HepG2 (cell line): ENCODE data around the gene CASP7. TPM values are rescaled to one million over a fixed set of nuclear protein-coding genes. Genes with fewer than 3 reads are reported as not detected.

Experiments
- ATAC-seq: fragments of 200-7000 bp; cut with Tn5 transposase; 3 replicates; pipeline ENCODE4 v1.9.1; 2020; ENCODE audit warnings: mild to moderate bottlenecking, moderate library complexity
- BruUV-seq: library from RNA; stranded (reverse); fragments of 400-500 nt; replicated peaks from 2 replicates; lab custom pipeline; 2021; lab: Mats Ljungman, UMichigan
- CTCF ChIA-PET: fragments of 300-600 bp; formaldehyde crosslinking; extraction: SDS; loops from one replicate; lab custom pipeline; 2021; ENCODE audit warnings: low total read pairs, inconsistent platforms, low intra/inter-chr PET ratio; lab: Yijun Ruan, JAX
- POLR2A ChIA-PET: fragments of 350-600 bp; sonication (Branson Sonifier 250); formaldehyde crosslinking; loops from one replicate; lab custom pipeline; 2020; ENCODE audit warnings: antibody characterized with exemption, inconsistent platforms; lab: Yijun Ruan, JAX
- DNase-seq: peaks from one replicate; pipeline ENCODE4 v3.0.0-alpha.2; 2015; ENCODE audit warnings: low spot score
- FAIRE-seq: peaks from 3 replicates; lab custom pipeline; 2011; peaks lifted over from hg19 to GRCh38; lab: Jason Lieb, UNC
- H2AFZ ChIP-seq: one replicate; pipeline ENCODE4 v1.6.1; 2011; ENCODE audit warnings: low read length, inconsistent platforms
- H3K27ac ChIP-seq: fragments of 300-600 bp; 3 replicates; pipeline ENCODE4 v1.8.0; 2011; ENCODE audit warnings: mixed run types, mild to moderate bottlenecking, mixed read lengths, low read length, inconsistent platforms; ENCODE audit not compliant: insufficient read depth; ENCODE audit errors: extremely low read length
- H3K27me3 ChIP-seq, 2 experiments: fragments of 200-600 bp in 1 of 2; 2 replicates in 1 of 2; 3 replicates in 1 of 2; pipeline versions ENCODE4 v1.6.0 to v1.8.0; 2011; ENCODE audit warnings: low read length in 2 of 2, mild to moderate bottlenecking in 2 of 2, moderate library complexity in 2 of 2, inconsistent platforms in 1 of 2; ENCODE audit not compliant: insufficient read depth in 2 of 2, control insufficient read depth in 1 of 2
- H3K36me3 ChIP-seq, 2 experiments: fragments of 200-600 bp in 1 of 2; replicated peaks in 1 of 2; 2 replicates in 1 of 2; 3 replicates in 1 of 2; pipeline versions ENCODE4 v1.5.1 to v1.8.0; 2011; ENCODE audit warnings: low read length in 2 of 2, inconsistent platforms in 1 of 2; ENCODE audit not compliant: insufficient read depth in 2 of 2, control insufficient read depth in 1 of 2
- H3K4me1 ChIP-seq: 2 replicates; pipeline ENCODE4 v1.5.1; 2012; ENCODE audit warnings: low read length, inconsistent platforms; ENCODE audit not compliant: insufficient read depth
- H3K4me2 ChIP-seq: 2 replicates; pipeline ENCODE4 v1.6.0; 2011; ENCODE audit warnings: low read depth, low read length, inconsistent platforms
- H3K4me3 ChIP-seq, 3 experiments: fragments of 200-600 bp in 1 of 3; sonication (generic), shearing (Covaris generic) in 1 of 3; replicated peaks in 1 of 3; 2 replicates each; pipeline ENCODE4 v1.5.1; 2011 to 2016; ENCODE audit warnings: low read length in 3 of 3, inconsistent platforms in 2 of 3, low read depth in 2 of 3, mild to moderate bottlenecking in 2 of 3, control low read depth in 1 of 3, mixed read lengths in 1 of 3; ENCODE audit not compliant: insufficient read depth in 1 of 3
- H3K79me2 ChIP-seq: one replicate; pipeline ENCODE4 v1.6.1; 2011; ENCODE audit warnings: low read length, inconsistent platforms; ENCODE audit not compliant: insufficient read depth
- H3K9ac ChIP-seq: 2 replicates; pipeline ENCODE4 v1.6.0; 2011; ENCODE audit warnings: mild to moderate bottlenecking, low read depth, low read length, inconsistent platforms; ENCODE audit not compliant: insufficient read depth
- H3K9me3 ChIP-seq: 2 replicates; pipeline ENCODE4 v1.5.1; 2012; ENCODE audit warnings: mild to moderate bottlenecking, low read length
- H4K20me1 ChIP-seq: 2 replicates; pipeline ENCODE4 v1.6.0; 2011; ENCODE audit warnings: inconsistent platforms, mild to moderate bottlenecking, low read length, moderate library complexity; ENCODE audit not compliant: insufficient read depth
- ARNTL ChIP-seq: sonication (generic); formaldehyde crosslinking; IDR thresholded peaks from 2 replicates; pipeline ENCODE4 v1.4.0; 2020; ENCODE audit warnings: mild to moderate bottlenecking, missing genetic modification reagents
- BRD4 ChIP-seq: sonication (generic); formaldehyde crosslinking; IDR thresholded peaks from 2 replicates; pipeline ENCODE4 v1.4.0; 2020; ENCODE audit warnings: missing genetic modification reagents
- GPN1 ChIP-seq: sonication (generic); formaldehyde crosslinking; IDR thresholded peaks from 2 replicates; pipeline ENCODE4 v1.5.1; 2020; ENCODE audit warnings: missing genetic modification reagents, borderline replicate concordance
- MIXL1 ChIP-seq: IDR thresholded peaks from 2 replicates; pipeline ENCODE4 v1.6.1; 2016
- NCOR1 ChIP-seq: fragments of 200-600 bp; sonication (generic); IDR thresholded peaks from 2 replicates; pipeline ENCODE4 v1.7.0; 2017; ENCODE audit warnings: antibody characterized with exemption, low read length, borderline replicate concordance
- ZNF660 ChIP-seq: sonication (generic); formaldehyde crosslinking; IDR thresholded peaks from 2 replicates; pipeline ENCODE4 v1.5.1; 2020; ENCODE audit warnings: mild to moderate bottlenecking, low read depth, missing genetic modification reagents, borderline replicate concordance
- ZNF747 ChIP-seq: sonication (generic); formaldehyde crosslinking; IDR thresholded peaks from 2 replicates; pipeline ENCODE4 v1.8.1; 2023; ENCODE audit warnings: missing genetic modification reagents, mild to moderate bottlenecking, borderline replicate concordance
- ZNF816 ChIP-seq: sonication (generic); formaldehyde crosslinking; IDR thresholded peaks from 2 replicates; pipeline ENCODE4 v1.8.0; 2022; ENCODE audit warnings: missing genetic modification reagents, mild to moderate bottlenecking, borderline replicate concordance
- WGBS: methylation state at CpG from one replicate; pipeline ENCODE4 v1.1.6; 2017; ENCODE audit warnings: low lambda C conversion rate; 5-methylcytosine and 5-hydroxymethylcytosine counted together
- in situ Hi-C: cut with HindIII; loops from 2 replicates; pipeline ENCODE4 v1.10.0; 2017; ENCODE audit warnings: low pct_unique_long_range_greater_than_20kb; ENCODE audit not compliant: extremely low pct_ligation_motif_present
- intact Hi-C: fragments of 100-400 bp; cut with micrococcal nuclease; formaldehyde crosslinking; loops from one replicate; pipeline ENCODE4 v1.10.0; 2022; ENCODE audit not compliant: unreplicated experiment
- polyA plus RNA-seq, 8 experiments: library from polyadenylated mRNA; depleted of rRNA in 3 of 8; stranded (reverse) in 7 of 8; unstranded in 1 of 8; fragments of >200 nt; fragmentation: Illumina TruSeq in 4 of 8; extraction: Trizol in 4 of 8; gene quantifications; 2 replicates each; pipeline versions ENCODE4 v1.2.1 to v1.2.3, GENCODE V29; 2011 to 2016; ENCODE audit warnings: low read depth in 4 of 8, missing spikeins in 1 of 8, mixed read lengths in 1 of 8; ENCODE audit not compliant: insufficient read depth in 1 of 8
- total RNA-seq, 5 experiments: library from RNA; depleted of rRNA; stranded (reverse); fragments of >200 nt; fragmentation: Illumina TruSeq; extraction: Trizol; gene quantifications; 2 replicates each; pipeline ENCODE4 v1.2.3, GENCODE V29; 2016; ENCODE audit warnings: low read depth in 1 of 5
- TF ChIP-seq, protein P1 (sequence below): sonication (generic); formaldehyde crosslinking; IDR thresholded peaks from 2 replicates; pipeline ENCODE4 v1.5.0; 2020; ENCODE audit warnings: missing genetic modification reagents
- TF ChIP-seq, protein P2 (sequence below): IDR thresholded peaks from 2 replicates; pipeline ENCODE4 v1.6.1; 2016; ENCODE audit warnings: mild to moderate bottlenecking
- TF ChIP-seq, protein P3 (sequence below): sonication (generic); formaldehyde crosslinking; IDR thresholded peaks from 2 replicates; pipeline ENCODE4 v1.9.0; 2022; ENCODE audit warnings: low read depth, missing genetic modification reagents

The CASP7 gene
- total and polyA plus RNA-seq, 2 of the 13 experiments (the other 11 are each of a cell fraction or from before 2014, with no cell fraction given), result 11.9 to 39.3 TPM

DNA sequence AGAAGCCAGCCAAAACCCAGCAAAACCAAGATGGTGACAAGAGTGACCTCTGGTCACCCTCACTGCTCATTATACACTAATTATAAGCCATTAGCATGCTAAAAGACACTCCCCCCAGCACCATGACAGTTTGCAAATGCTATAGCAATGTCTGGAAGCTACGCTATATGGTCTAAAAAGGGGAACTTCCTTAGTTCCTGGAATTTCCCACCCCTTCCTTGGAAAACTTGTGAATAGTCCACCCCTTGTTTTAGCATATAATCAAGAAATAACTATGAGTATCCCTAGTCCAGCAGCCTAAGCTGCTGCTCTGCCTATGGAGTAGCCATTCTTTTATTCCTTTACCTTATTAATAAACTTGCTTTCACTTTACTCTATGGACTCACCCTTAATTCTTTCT, 16.0 kb downstream of the CASP7 start:
- FAIRE-seq (no peak), ATAC-seq (no peak), DNase-seq (no peak)
- ChIA-PET CTCF (no interaction called here), POLR2A (no interaction called here)
- H3K9ac ChIP-seq, result no peak overlapping the region
- no peak overlapping the region for H3K4me2 ChIP-seq
- no peak overlapping the region for H3K4me3 ChIP-seq
- H3K9me3 ChIP-seq, result peaks cover 13% of the 10 kb centered on the region; the same call in 1 of the 2 replicates
- no TSS peak for BruUV-seq
- intact Hi-C loops, result no loop called here
- 100% methylated on average over 1 of the region's 1 CpG for WGBS
- peaks cover 15 to 33% of the 10 kb centered on the region in 2 experiments for H3K36me3 ChIP-seq
- TF ChIP-seq, protein P1, sequence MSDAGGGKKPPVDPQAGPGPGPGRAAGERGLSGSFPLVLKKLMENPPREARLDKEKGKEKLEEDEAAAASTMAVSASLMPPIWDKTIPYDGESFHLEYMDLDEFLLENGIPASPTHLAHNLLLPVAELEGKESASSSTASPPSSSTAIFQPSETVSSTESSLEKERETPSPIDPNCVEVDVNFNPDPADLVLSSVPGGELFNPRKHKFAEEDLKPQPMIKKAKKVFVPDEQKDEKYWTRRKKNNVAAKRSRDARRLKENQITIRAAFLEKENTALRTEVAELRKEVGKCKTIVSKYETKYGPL (CRISPR knock-in tag), result no peak
- TF ChIP-seq MIXL1 (CRISPR knock-in tag) (no peak), ZNF816 (no peak), GPN1 (CRISPR knock-in tag) (no peak), ZNF660 (no peak), BRD4 (no peak), ARNTL (CRISPR knock-in tag) (no peak), NCOR1 (no peak), ZNF747 (CRISPR knock-in tag) (no peak)
- TF ChIP-seq, protein P2, sequence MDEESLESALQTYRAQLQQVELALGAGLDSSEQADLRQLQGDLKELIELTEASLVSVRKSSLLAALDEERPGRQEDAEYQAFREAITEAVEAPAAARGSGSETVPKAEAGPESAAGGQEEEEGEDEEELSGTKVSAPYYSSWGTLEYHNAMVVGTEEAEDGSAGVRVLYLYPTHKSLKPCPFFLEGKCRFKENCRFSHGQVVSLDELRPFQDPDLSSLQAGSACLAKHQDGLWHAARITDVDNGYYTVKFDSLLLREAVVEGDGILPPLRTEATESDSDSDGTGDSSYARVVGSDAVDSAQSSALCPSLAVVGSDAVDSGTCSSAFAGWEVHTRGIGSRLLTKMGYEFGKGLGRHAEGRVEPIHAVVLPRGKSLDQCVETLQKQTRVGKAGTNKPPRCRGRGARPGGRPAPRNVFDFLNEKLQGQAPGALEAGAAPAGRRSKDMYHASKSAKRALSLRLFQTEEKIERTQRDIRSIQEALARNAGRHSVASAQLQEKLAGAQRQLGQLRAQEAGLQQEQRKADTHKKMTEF (CRISPR knock-in tag), result no peak
- TF ChIP-seq, protein P3, sequence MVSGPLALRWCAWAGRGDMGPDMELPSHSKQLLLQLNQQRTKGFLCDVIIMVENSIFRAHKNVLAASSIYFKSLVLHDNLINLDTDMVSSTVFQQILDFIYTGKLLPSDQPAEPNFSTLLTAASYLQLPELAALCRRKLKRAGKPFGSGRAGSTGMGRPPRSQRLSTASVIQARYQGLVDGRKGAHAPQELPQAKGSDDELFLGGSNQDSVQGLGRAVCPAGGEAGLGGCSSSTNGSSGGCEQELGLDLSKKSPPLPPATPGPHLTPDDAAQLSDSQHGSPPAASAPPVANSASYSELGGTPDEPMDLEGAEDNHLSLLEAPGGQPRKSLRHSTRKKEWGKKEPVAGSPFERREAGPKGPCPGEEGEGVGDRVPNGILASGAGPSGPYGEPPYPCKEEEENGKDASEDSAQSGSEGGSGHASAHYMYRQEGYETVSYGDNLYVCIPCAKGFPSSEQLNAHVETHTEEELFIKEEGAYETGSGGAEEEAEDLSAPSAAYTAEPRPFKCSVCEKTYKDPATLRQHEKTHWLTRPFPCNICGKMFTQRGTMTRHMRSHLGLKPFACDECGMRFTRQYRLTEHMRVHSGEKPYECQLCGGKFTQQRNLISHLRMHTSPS (CRISPR knock-in tag), result no peak
- H3K27ac ChIP-seq, result no peak overlapping the region
- in situ Hi-C loops, result no loop called here
- H2AFZ ChIP-seq, result no peak overlapping the region
- no peaks in the 10 kb centered on the region for H3K27me3 ChIP-seq
- H3K4me1 ChIP-seq, result no peaks in the 10 kb centered on the region
- H4K20me1 ChIP-seq, result no peaks in the 10 kb centered on the region
- peaks cover 18% of the 10 kb centered on the region for H3K79me2 ChIP-seq
